PFSK-1 (cell line): ENCODE results near the gene GABRR2.

ENCODE experiments used
- FOXP2 ChIP-seq: optimal IDR thresholded peaks from 2 replicates; pipeline ENCODE3; 2011; ENCODE audit warnings: borderline replicate concordance, control low read depth, inconsistent platforms; ENCODE audit not compliant: insufficient read depth; ENCODE audit errors: extremely low read length, extremely low read depth
- POLR2AphosphoS5 ChIP-seq: IDR thresholded peaks from 2 replicates; pipeline ENCODE4 v1.6.1; 2012; ENCODE audit warnings: low read depth, mild to moderate bottlenecking, control low read depth, low read length, moderate library complexity
- SIN3A ChIP-seq: IDR thresholded peaks from 2 replicates; pipeline ENCODE4 v1.6.1; 2012; ENCODE audit warnings: mild to moderate bottlenecking, low read length, moderate library complexity, borderline replicate concordance; ENCODE audit not compliant: insufficient read depth
- TAF1 ChIP-seq: IDR thresholded peaks from 2 replicates; pipeline ENCODE4 v1.6.1; 2012; ENCODE audit warnings: low read length, control low read depth, borderline replicate concordance; ENCODE audit not compliant: insufficient read depth
- TF ChIP-seq, protein P1 (sequence below), 2 experiments: IDR thresholded peaks; 2 replicates each; pipeline versions ENCODE4 v1.6.1 to v1.8.0; 2011 to 2012; ENCODE audit warnings: low read depth in 2 of 2, low read length in 2 of 2, control low read depth in 1 of 2, inconsistent platforms in 1 of 2, mild to moderate bottlenecking in 1 of 2, moderate library complexity in 1 of 2; ENCODE audit not compliant: insufficient read depth in 1 of 2

Gene GABRR2

DNA sequence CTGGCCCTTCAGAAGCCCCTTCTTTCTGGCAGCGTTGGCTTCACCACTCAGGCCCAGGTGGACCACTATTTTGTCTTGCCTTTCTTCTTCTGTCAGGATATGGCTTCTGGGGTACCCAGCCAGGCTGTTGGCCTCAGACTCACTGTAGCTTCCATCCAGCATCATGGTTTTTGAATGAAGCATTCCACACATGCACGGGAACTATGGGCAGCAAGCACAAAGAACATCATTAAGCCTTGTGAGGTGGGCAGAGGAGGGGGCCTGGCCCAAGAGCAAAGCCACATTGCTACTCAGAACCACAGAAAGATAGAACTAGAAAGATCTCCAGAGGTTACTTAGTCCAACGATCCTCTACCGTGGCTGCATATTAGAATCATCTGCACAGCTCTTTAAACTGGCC is 57.3 kb downstream of the GABRR2 start:
- TF ChIP-seq FOXP2 (no peak), POLR2AphosphoS5 (no peak), SIN3A (no peak), TAF1 (no peak)
- TF ChIP-seq, protein P1, sequence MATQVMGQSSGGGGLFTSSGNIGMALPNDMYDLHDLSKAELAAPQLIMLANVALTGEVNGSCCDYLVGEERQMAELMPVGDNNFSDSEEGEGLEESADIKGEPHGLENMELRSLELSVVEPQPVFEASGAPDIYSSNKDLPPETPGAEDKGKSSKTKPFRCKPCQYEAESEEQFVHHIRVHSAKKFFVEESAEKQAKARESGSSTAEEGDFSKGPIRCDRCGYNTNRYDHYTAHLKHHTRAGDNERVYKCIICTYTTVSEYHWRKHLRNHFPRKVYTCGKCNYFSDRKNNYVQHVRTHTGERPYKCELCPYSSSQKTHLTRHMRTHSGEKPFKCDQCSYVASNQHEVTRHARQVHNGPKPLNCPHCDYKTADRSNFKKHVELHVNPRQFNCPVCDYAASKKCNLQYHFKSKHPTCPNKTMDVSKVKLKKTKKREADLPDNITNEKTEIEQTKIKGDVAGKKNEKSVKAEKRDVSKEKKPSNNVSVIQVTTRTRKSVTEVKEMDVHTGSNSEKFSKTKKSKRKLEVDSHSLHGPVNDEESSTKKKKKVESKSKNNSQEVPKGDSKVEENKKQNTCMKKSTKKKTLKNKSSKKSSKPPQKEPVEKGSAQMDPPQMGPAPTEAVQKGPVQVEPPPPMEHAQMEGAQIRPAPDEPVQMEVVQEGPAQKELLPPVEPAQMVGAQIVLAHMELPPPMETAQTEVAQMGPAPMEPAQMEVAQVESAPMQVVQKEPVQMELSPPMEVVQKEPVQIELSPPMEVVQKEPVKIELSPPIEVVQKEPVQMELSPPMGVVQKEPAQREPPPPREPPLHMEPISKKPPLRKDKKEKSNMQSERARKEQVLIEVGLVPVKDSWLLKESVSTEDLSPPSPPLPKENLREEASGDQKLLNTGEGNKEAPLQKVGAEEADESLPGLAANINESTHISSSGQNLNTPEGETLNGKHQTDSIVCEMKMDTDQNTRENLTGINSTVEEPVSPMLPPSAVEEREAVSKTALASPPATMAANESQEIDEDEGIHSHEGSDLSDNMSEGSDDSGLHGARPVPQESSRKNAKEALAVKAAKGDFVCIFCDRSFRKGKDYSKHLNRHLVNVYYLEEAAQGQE (IDR thresholded peaks at IDR 0.05; ENCODE audit: insufficient read depth in 1 of 2, low read depth in 2 of 2, low read length in 2 of 2) = no peak

DNA sequence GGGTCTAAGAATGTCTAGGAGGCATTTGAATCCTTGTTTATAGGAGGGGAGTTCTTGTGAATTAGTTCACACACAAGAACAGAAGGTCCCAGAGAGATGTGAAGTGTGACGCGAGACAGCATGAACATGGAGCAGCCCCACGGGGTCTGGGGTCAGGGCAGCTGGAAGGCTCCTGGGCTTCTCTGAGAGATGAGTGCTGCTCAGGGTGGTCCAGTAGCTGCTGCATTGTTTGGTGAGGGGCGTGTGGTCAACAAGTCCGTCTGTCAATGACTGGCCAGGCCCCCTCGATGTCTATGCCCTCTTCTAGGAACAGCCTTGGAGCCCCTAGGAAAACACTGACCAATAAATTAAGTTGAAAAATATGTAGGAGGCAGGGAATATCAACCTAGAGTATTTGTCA is 57.8 kb downstream of the GABRR2 start:
- TF ChIP-seq, protein P1 (IDR thresholded peaks at IDR 0.05; ENCODE audit: insufficient read depth in 1 of 2, low read depth in 2 of 2, low read length in 2 of 2) = no peak
- TF ChIP-seq SIN3A = no peak
- no peak for TF ChIP-seq FOXP2
- no peak for TF ChIP-seq TAF1
- no peak for TF ChIP-seq POLR2AphosphoS5

DNA sequence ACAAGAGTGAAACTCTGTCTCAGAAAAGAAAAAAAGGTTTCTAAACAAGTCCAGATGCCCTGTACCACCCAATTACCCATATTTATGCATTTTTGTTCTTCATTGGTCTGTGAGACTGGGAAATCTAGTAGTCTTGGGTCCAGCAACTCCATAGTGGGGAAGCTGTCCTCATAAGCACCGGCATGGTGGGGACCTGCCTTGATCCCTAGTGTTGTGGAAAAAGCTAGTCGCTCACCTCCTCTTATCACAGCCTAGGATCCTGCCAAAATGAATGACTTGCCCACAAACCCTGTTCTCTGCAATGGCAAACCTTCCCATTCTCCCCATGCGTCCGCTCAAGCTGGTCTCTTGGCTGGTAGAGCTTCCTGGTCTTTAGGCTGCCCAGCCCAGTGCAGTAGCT is 59.7 kb downstream of the GABRR2 start:
- TF ChIP-seq SIN3A (no peak), FOXP2 (no peak), POLR2AphosphoS5 (no peak), TAF1 (no peak)
- TF ChIP-seq, protein P1 (IDR thresholded peaks at IDR 0.05; ENCODE audit: insufficient read depth in 1 of 2, low read depth in 2 of 2, low read length in 2 of 2) = no peak

DNA sequence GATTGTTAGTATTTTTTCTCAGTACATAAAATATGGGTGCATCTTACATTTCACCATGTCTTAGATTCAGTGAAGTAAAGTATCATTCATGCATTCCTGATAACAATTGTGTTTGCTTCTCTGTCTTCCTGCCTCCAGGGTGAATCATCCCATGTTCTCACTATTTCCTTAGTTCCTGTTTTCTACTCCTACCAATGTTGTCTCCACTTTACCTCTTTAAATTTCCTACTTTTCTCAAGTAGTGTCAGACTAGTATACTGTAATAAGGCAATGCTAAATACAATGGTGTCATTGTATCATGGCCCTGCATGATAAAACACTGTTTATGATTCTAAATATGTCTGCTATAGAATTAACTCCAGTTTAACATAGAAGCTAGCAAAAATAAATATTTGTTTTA is 60.5 kb downstream of the GABRR2 start:
- TF ChIP-seq TAF1 (no peak), SIN3A (no peak), FOXP2 (no peak), POLR2AphosphoS5 (no peak)
- TF ChIP-seq, protein P1 (IDR thresholded peaks at IDR 0.05; ENCODE audit: insufficient read depth in 1 of 2, low read depth in 2 of 2, low read length in 2 of 2) = no peak

DNA sequence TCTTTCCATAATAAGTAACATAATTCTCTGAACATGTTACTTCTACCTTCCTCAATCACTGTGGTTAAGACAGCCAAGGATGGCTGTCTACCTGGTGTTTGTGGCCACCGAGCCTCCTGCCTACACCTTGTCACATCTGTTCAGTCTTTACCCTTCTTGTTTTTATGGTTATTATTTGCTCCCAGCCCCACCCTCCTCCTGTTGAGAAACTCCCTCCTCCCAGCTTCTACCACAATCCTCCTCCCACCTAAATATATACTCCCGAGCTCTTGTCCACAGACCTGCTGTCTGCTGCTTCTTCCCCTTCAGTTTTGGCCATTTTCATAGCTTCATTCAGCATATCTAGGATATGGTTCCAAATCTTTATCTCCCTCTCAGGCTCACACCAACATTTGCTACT is 62.2 kb downstream of the GABRR2 start:
- no peak for TF ChIP-seq TAF1
- no peak for TF ChIP-seq POLR2AphosphoS5
- no peak for TF ChIP-seq FOXP2
- no peak for TF ChIP-seq SIN3A

DNA sequence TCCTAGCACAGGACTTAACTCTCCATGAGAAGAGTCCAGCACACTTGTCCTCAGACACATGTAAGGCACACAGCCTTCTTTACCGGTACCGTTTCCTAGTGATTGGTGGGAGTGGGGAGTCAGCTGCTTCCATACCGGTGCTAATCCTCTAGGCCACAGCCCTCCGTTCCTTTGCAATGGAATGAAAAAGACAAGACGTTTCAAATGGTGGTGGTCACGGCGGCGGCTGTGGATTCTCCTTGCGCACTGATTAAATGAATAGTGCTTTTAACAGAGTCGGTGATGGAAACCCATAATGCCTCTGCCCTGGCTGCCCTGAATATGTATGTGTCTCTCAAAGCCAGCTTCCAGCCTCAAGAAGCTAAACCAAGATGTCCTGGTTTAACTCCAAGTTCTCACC is 63.1 kb downstream of the GABRR2 start:
- no peak for TF ChIP-seq TAF1
- no peak for TF ChIP-seq POLR2AphosphoS5
- no peak for TF ChIP-seq FOXP2
- TF ChIP-seq, protein P1 (IDR thresholded peaks at IDR 0.05; ENCODE audit: insufficient read depth in 1 of 2, low read depth in 2 of 2, low read length in 2 of 2) = no peak
- no peak for TF ChIP-seq SIN3A
